ENCODE results near the gene CABP1. TPM values are rescaled to one million over a fixed set of nuclear protein-coding genes. Genes with fewer than 3 reads are reported as not detected.

CABP1 gene
- total RNA-seq, 1 donor from 2014 or later: 4.2 TPM

GRCh38 chr12:120703311-120703942 lies 63.0 kb downstream of the CABP1 start:
- H3K9me3 ChIP-seq (replicated peaks): no peaks in the 10 kb centered on the region
- H3K27ac ChIP-seq (replicated peaks): peak overlapping the region; percentile 87
- H3K4me1 ChIP-seq: peaks cover 65% of the 10 kb centered on the region
- no peak overlapping the region for H3K4me3 ChIP-seq
- intact Hi-C loops (cut with micrococcal nuclease): no loop called here
- peaks cover 31% of the 10 kb centered on the region for H3K36me3 ChIP-seq
- TF ChIP-seq CTCF (IDR thresholded peaks at IDR 0.05; ENCODE audit: borderline replicate concordance): no peak
- no peaks in the 10 kb centered on the region for H3K27me3 ChIP-seq (ENCODE audit: low read depth)
- DNase-seq: no peak

GRCh38 chr12:120705618-120706017 lies 65.2 kb downstream of the CABP1 start:
- Histone ChIP-seq H3K27me3 (ENCODE audit: low read depth) (no peaks in the 10 kb centered on the region), H3K4me1 (peaks cover 53% of the 10 kb centered on the region), H3K4me3 (no peak overlapping the region), H3K36me3 (peaks cover 15% of the 10 kb centered on the region), H3K9me3 (replicated peaks) (no peaks in the 10 kb centered on the region), H3K27ac (replicated peaks) (peak overlapping the region; percentile 10)
- intact Hi-C loops (cut with micrococcal nuclease): no loop called here
- no peak for DNase-seq
- no peak for TF ChIP-seq CTCF (IDR thresholded peaks at IDR 0.05; ENCODE audit: borderline replicate concordance)

GRCh38 chr12:120706029-120706428 lies 65.6 kb downstream of the CABP1 start:
- no peak overlapping the region for H3K27ac ChIP-seq (replicated peaks)
- H3K4me1 ChIP-seq: peaks cover 53% of the 10 kb centered on the region
- H3K36me3 ChIP-seq: peaks cover 15% of the 10 kb centered on the region
- no peak for TF ChIP-seq CTCF (IDR thresholded peaks at IDR 0.05; ENCODE audit: borderline replicate concordance)
- H3K27me3 ChIP-seq (ENCODE audit: low read depth): no peaks in the 10 kb centered on the region
- no peak for DNase-seq
- no peak overlapping the region for H3K4me3 ChIP-seq
- no peaks in the 10 kb centered on the region for H3K9me3 ChIP-seq (replicated peaks)
- intact Hi-C loops (cut with micrococcal nuclease): no loop called here

- peaks cover 5% of the 10 kb centered on the region for H3K36me3 ChIP-seq
- H3K27me3 ChIP-seq (ENCODE audit: low read depth): no peaks in the 10 kb centered on the region
- H3K9me3 ChIP-seq (replicated peaks): no peaks in the 10 kb centered on the region
- peaks cover 51% of the 10 kb centered on the region for H3K4me1 ChIP-seq
- TF ChIP-seq CTCF (IDR thresholded peaks at IDR 0.05; ENCODE audit: borderline replicate concordance): no peak
- intact Hi-C loops (cut with micrococcal nuclease): no loop called here
- no peak for DNase-seq
- H3K27ac ChIP-seq (replicated peaks): no peak overlapping the region
- H3K4me3 ChIP-seq: no peak overlapping the region
Observed at GRCh38 chr12:120708651-120709050, 68.2 kb downstream of the CABP1 start.

GRCh38 chr12:120710031-120710804 lies 69.8 kb downstream of the CABP1 start, which contains the start of gene UNC119B:
UNC119B (plus strand) TSS chr12:120710458; CDS start chr12:120710475, 17 bp downstream.
- peaks cover 44% of the 10 kb centered on the region for H3K4me1 ChIP-seq
- peak within 1 kb of the TSS; percentile 76 for H3K4me3 ChIP-seq
- H3K36me3 ChIP-seq: peaks cover 17% of the 10 kb centered on the region
- TF ChIP-seq CTCF (IDR thresholded peaks at IDR 0.05; ENCODE audit: borderline replicate concordance): no peak
- no peaks in the 10 kb centered on the region for H3K9me3 ChIP-seq (replicated peaks)
- peak within 1 kb of the TSS; percentile 91 for H3K27ac ChIP-seq (replicated peaks)
- intact Hi-C loops (cut with micrococcal nuclease): loop anchor here (5.0 kb wide), 1 partner anchor 63 kb away; no protein-coding TSS in a partner anchor
- peak; percentile 78 for DNase-seq
- no peaks in the 10 kb centered on the region for H3K27me3 ChIP-seq (ENCODE audit: low read depth)

Measured in left ventricle myocardium inferior (tissue), 1 donor.